ENCODE results near the gene CNOT8.

GRCh38 chr5:154861946-154862345, 3.5 kb downstream of the CNOT8 start:
- no peak for TF ChIP-seq CTCF (IDR thresholded peaks at IDR 0.05)
- TF ChIP-seq POLR2A (IDR thresholded peaks at IDR 0.05), result no peak
- no peak for TF ChIP-seq POLR2AphosphoS5 (IDR thresholded peaks at IDR 0.05)

Data from sigmoid colon (tissue), 4 donors.